ENCODE data around the gene FAM90A26.
"Not testable (repeated sequence)": the region's sequence is repeated elsewhere in the genome, so short reads cannot be mapped to it uniquely, and the experiment has no call there.

Gene FAM90A26

GRCh38 chr4:9148611-9149409 is 21.4 kb upstream of the FAM90A26 start:
- H3K9ac ChIP-seq (ENCODE audit: low read length); H3K9me3 ChIP-seq (ENCODE audit: low read length); H3K27me3 ChIP-seq (ENCODE audit: insufficient read depth, low read length); H3K4me1 ChIP-seq (ENCODE audit: insufficient read depth, low read length, severe bottlenecking); H3K36me3 ChIP-seq (ENCODE audit: insufficient read depth, low read length); H4K20me1 ChIP-seq (ENCODE audit: insufficient read depth, low read length); H3K9me2 ChIP-seq (ENCODE audit: low read depth, low read length); H2AFZ ChIP-seq (ENCODE audit: low read length); H3K27ac ChIP-seq (ENCODE audit: low read depth, low read length, poor library complexity, severe bottlenecking); H3K4me3 ChIP-seq (ENCODE audit: low read depth, low read length, poor library complexity, severe bottlenecking); H3K4me2 ChIP-seq (ENCODE audit: low read length); H3K79me2 ChIP-seq (ENCODE audit: insufficient read depth, low read length); H3F3A ChIP-seq (ENCODE audit: insufficient read depth, low read length): not testable (repeated sequence)

DNA sequence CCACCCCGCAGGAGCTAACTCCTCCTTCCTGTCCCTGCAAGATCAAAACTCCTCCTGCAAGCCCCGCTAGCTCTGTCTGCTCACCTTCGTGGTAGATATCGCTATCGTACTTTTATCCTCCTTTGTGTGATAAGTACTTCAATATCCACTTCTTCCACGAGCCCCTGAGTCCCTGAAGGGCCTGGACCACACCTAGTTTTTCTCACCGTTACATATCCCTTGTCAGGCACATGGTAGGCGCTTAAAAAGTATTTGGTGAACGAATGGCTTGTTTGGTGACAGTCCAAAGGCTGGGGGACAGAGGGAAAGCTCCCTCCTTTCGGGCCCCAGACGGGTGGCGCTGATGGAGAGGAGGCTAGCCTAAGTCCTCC is 18.4 kb upstream of the FAM90A26 start:
- H3K9ac ChIP-seq (ENCODE audit: low read length); H3K4me2 ChIP-seq (ENCODE audit: low read length); H3K4me1 ChIP-seq (ENCODE audit: insufficient read depth, low read length, severe bottlenecking); H3K36me3 ChIP-seq (ENCODE audit: insufficient read depth, low read length); H4K20me1 ChIP-seq (ENCODE audit: insufficient read depth, low read length); H3K79me2 ChIP-seq (ENCODE audit: insufficient read depth, low read length); H3K27ac ChIP-seq (ENCODE audit: low read depth, low read length, poor library complexity, severe bottlenecking); H3K4me3 ChIP-seq (ENCODE audit: low read depth, low read length, poor library complexity, severe bottlenecking); H3K9me3 ChIP-seq (ENCODE audit: low read length); H2AFZ ChIP-seq (ENCODE audit: low read length); H3K27me3 ChIP-seq (ENCODE audit: insufficient read depth, low read length); H3F3A ChIP-seq (ENCODE audit: insufficient read depth, low read length); H3K9me2 ChIP-seq (ENCODE audit: low read depth, low read length): not testable (repeated sequence)

- H3F3A ChIP-seq (ENCODE audit: insufficient read depth, low read length); H3K4me2 ChIP-seq (ENCODE audit: low read length); H3K9ac ChIP-seq (ENCODE audit: low read length); H3K27me3 ChIP-seq (ENCODE audit: insufficient read depth, low read length); H3K79me2 ChIP-seq (ENCODE audit: insufficient read depth, low read length); H4K20me1 ChIP-seq (ENCODE audit: insufficient read depth, low read length); H3K9me3 ChIP-seq (ENCODE audit: low read length); H2AFZ ChIP-seq (ENCODE audit: low read length); H3K4me3 ChIP-seq (ENCODE audit: low read depth, low read length, poor library complexity, severe bottlenecking); H3K36me3 ChIP-seq (ENCODE audit: insufficient read depth, low read length); H3K9me2 ChIP-seq (ENCODE audit: low read depth, low read length); H3K27ac ChIP-seq (ENCODE audit: low read depth, low read length, poor library complexity, severe bottlenecking); H3K4me1 ChIP-seq (ENCODE audit: insufficient read depth, low read length, severe bottlenecking): not testable (repeated sequence)
Measured at GRCh38 chr4:9152180-9153007, 17.8 kb upstream of the FAM90A26 start.

- not testable (repeated sequence) for H3K9ac ChIP-seq (ENCODE audit: low read length); H4K20me1 ChIP-seq (ENCODE audit: insufficient read depth, low read length); H3K27me3 ChIP-seq (ENCODE audit: insufficient read depth, low read length); H3K4me3 ChIP-seq (ENCODE audit: low read depth, low read length, poor library complexity, severe bottlenecking); H3K9me3 ChIP-seq (ENCODE audit: low read length); H2AFZ ChIP-seq (ENCODE audit: low read length); H3K4me2 ChIP-seq (ENCODE audit: low read length); H3K79me2 ChIP-seq (ENCODE audit: insufficient read depth, low read length); H3K9me2 ChIP-seq (ENCODE audit: low read depth, low read length); H3F3A ChIP-seq (ENCODE audit: insufficient read depth, low read length); H3K27ac ChIP-seq (ENCODE audit: low read depth, low read length, poor library complexity, severe bottlenecking); H3K36me3 ChIP-seq (ENCODE audit: insufficient read depth, low read length); H3K4me1 ChIP-seq (ENCODE audit: insufficient read depth, low read length, severe bottlenecking)
Measured at GRCh38 chr4:9153008-9153570, 17.1 kb upstream of the FAM90A26 start.

DNA sequence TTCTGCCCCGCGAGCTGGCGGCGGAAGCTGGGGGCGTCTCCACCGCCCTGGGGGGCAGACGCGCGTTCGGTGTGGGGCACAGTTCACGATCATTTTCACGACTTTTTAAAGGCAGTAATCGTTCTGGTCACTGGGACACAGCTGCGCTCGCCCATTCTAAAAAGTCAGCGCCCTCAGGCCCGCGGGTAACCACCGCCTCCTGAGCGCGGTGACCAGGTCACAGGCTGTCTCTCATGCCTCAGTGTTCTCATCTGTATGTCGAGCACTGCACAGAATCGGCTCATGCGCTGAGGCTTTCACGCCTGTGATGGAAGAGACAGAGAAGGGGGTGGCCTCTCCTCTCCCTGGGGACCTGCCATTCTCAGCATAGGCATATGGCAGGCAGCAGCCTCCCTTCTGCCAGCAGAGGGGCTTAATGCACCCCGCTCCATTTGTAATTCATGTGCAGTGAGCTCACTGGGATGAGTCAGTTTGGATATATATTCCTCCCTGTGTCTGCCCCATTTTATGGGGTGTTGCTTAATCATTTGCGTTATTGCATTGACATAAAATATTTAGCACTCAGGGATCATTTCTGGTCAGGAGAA is 16.5 kb upstream of the FAM90A26 start:
- H3K9me3 ChIP-seq (ENCODE audit: low read length); H3F3A ChIP-seq (ENCODE audit: insufficient read depth, low read length); H3K27me3 ChIP-seq (ENCODE audit: insufficient read depth, low read length); H3K27ac ChIP-seq (ENCODE audit: low read depth, low read length, poor library complexity, severe bottlenecking); H3K9ac ChIP-seq (ENCODE audit: low read length); H3K4me1 ChIP-seq (ENCODE audit: insufficient read depth, low read length, severe bottlenecking); H3K79me2 ChIP-seq (ENCODE audit: insufficient read depth, low read length); H4K20me1 ChIP-seq (ENCODE audit: insufficient read depth, low read length); H2AFZ ChIP-seq (ENCODE audit: low read length); H3K4me3 ChIP-seq (ENCODE audit: low read depth, low read length, poor library complexity, severe bottlenecking); H3K4me2 ChIP-seq (ENCODE audit: low read length); H3K36me3 ChIP-seq (ENCODE audit: insufficient read depth, low read length); H3K9me2 ChIP-seq (ENCODE audit: low read depth, low read length): not testable (repeated sequence)

DNA sequence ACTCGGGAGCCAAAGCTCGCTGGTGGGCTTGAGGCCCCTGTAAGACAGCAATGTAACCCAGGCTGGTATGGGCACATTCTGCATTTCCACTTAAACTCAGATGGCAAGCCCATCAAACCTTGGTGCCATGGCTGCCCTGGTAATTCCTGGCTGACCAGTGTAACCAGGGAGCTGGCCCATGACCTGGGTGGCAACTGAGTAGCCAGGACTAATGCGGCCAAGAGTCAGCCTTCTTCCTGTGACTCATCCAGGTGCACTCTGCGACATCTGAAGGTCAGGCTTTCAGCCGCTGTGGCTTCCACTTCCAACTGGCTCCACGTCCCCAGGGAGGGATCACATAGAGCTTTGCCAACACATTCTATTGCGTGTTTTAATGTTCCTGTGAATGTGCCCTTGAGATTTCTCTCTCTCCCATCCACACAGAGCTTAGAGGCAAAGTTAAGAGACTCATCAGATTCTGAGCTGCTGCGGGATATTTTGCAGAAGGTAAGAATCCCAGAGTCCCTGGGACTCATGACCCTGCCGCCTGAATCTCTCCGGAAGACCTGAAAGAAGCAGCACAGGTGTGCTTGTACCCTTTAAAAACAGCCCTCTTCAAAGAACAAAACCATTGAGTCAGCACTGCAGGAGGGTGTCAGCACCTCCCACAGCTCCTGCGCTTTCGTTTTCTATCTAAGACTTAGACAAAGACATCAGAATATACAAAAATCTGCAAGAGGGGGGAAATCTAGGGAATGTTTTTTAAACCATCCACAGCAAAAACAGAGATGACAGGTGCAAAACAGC is 14.9 kb upstream of the FAM90A26 start:
- not testable (repeated sequence) for H3K4me3 ChIP-seq (ENCODE audit: low read depth, low read length, poor library complexity, severe bottlenecking); H3F3A ChIP-seq (ENCODE audit: insufficient read depth, low read length); H3K27me3 ChIP-seq (ENCODE audit: insufficient read depth, low read length); H3K4me1 ChIP-seq (ENCODE audit: insufficient read depth, low read length, severe bottlenecking); H3K9me2 ChIP-seq (ENCODE audit: low read depth, low read length); H3K9me3 ChIP-seq (ENCODE audit: low read length); H3K4me2 ChIP-seq (ENCODE audit: low read length); H3K36me3 ChIP-seq (ENCODE audit: insufficient read depth, low read length); H2AFZ ChIP-seq (ENCODE audit: low read length); H3K9ac ChIP-seq (ENCODE audit: low read length); H4K20me1 ChIP-seq (ENCODE audit: insufficient read depth, low read length); H3K27ac ChIP-seq (ENCODE audit: low read depth, low read length, poor library complexity, severe bottlenecking); H3K79me2 ChIP-seq (ENCODE audit: insufficient read depth, low read length)

- H3K9me2 ChIP-seq (ENCODE audit: low read depth, low read length); H3K27ac ChIP-seq (ENCODE audit: low read depth, low read length, poor library complexity, severe bottlenecking); H2AFZ ChIP-seq (ENCODE audit: low read length); H3K4me3 ChIP-seq (ENCODE audit: low read depth, low read length, poor library complexity, severe bottlenecking); H3K9ac ChIP-seq (ENCODE audit: low read length); H3K27me3 ChIP-seq (ENCODE audit: insufficient read depth, low read length); H4K20me1 ChIP-seq (ENCODE audit: insufficient read depth, low read length); H3K79me2 ChIP-seq (ENCODE audit: insufficient read depth, low read length); H3K4me1 ChIP-seq (ENCODE audit: insufficient read depth, low read length, severe bottlenecking); H3K9me3 ChIP-seq (ENCODE audit: low read length); H3F3A ChIP-seq (ENCODE audit: insufficient read depth, low read length); H3K36me3 ChIP-seq (ENCODE audit: insufficient read depth, low read length); H3K4me2 ChIP-seq (ENCODE audit: low read length): not testable (repeated sequence)
Measured at GRCh38 chr4:9158392-9158791, 11.8 kb upstream of the FAM90A26 start.

Data from OCI-LY1 (cell line).